ENCODE data around the gene MTUS2.

MTUS2 gene

DNA sequence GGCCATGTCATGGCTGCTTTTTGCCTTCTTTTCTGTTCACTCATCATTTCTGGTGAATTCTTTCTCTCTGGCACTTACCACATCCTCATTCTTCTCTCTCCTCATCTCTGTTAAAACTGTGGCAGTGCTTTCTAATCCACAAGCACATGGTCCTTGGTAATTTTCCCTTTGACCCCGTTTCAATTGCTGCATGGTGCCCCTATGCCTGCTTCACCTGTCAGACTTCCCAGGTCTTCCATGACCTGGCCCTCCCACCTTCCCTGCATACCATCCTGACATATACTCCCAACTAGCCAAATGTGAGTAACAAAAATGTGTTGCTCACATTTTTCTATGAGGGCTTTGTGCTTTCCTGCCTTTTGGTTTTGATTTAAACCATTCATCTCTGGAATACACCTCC lies 286.5 kb downstream of the MTUS2 start:
- Mint-ChIP-seq H3K36me3 (ENCODE audit: low read depth) (no peaks in the 10 kb centered on the region), H3K9me3 (no peaks in the 10 kb centered on the region), H3K27ac (no peak overlapping the region), H3K4me1 (ENCODE audit: low read depth) (no peaks in the 10 kb centered on the region), H3K4me3 (no peak overlapping the region), H3K27me3 (ENCODE audit: low read depth) (no peaks in the 10 kb centered on the region)

DNA sequence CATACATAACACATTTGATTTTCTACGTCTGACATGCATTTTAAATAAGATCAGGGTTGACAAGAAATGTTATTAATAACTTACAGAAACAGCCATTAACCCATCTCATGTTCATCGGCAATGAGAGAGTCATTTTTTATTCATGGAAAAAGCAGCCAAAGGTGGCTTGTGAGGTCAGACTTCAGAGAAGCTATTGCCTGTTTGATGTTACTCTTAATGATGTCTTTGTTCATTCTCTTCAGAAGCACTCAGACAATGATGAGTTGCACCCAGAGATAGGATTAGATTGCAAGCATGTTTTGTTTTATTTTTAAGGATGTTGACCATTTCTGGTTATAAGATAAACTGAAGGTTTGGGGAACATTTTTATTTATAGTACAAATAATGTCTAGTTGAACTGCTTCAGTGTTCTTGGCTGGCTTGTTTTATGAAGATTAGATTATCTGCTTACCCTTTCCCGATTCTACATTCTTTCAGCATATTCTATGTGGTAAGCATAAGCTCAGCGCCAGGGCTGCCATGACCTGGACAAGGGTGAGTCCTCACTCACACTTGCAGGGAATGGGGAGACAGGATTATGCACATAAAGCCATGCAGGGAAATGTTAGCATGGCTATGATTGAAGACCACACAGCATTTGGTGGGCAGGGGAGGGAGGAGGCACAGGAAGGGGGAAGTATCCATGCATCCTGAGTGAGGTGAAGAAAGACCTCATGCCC lies 288.1 kb downstream of the MTUS2 start:
- Mint-ChIP-seq H3K36me3 (ENCODE audit: low read depth) (no peaks in the 10 kb centered on the region), H3K27ac (no peak overlapping the region), H3K9me3 (no peaks in the 10 kb centered on the region), H3K4me3 (no peak overlapping the region), H3K27me3 (ENCODE audit: low read depth) (no peaks in the 10 kb centered on the region), H3K4me1 (ENCODE audit: low read depth) (no peaks in the 10 kb centered on the region)

DNA sequence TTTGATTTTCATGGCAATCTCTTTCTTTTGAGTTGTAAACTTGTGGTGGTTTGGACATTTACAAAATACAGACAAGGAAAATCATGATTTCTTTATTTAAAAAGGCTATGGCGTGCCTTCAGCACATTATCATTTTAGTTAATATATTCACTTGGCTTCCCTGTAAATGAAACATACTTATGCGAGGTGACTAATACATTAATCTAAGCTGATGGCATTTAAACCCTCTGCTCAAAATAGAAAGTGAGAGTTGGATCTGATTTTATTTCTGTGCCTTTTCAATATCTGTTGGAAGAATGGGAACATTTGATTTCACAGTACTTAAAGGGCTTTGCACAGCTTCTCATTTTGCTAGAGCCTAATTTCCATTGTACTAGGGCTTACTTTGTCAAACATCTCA lies 289.8 kb downstream of the MTUS2 start:
- no peak overlapping the region for H3K27ac Mint-ChIP-seq
- no peaks in the 10 kb centered on the region for H3K36me3 Mint-ChIP-seq (ENCODE audit: low read depth)
- no peaks in the 10 kb centered on the region for H3K9me3 Mint-ChIP-seq
- H3K4me1 Mint-ChIP-seq (ENCODE audit: low read depth), result no peaks in the 10 kb centered on the region
- no peak overlapping the region for H3K4me3 Mint-ChIP-seq
- H3K27me3 Mint-ChIP-seq (ENCODE audit: low read depth), result no peaks in the 10 kb centered on the region

- no peak overlapping the region for H3K4me3 Mint-ChIP-seq
- no peaks in the 10 kb centered on the region for H3K9me3 Mint-ChIP-seq
- no peak overlapping the region for H3K27ac Mint-ChIP-seq
- no peaks in the 10 kb centered on the region for H3K4me1 Mint-ChIP-seq (ENCODE audit: low read depth)
- no peaks in the 10 kb centered on the region for H3K27me3 Mint-ChIP-seq (ENCODE audit: low read depth)
- no peaks in the 10 kb centered on the region for H3K36me3 Mint-ChIP-seq (ENCODE audit: low read depth)
Observed at GRCh38 chr13:29111446-29111845, 291.3 kb downstream of the MTUS2 start.

GRCh38 chr13:29115842-29116241 lies 295.7 kb downstream of the MTUS2 start:
- Mint-ChIP-seq H3K27ac (no peak overlapping the region), H3K4me1 (ENCODE audit: low read depth) (no peaks in the 10 kb centered on the region), H3K4me3 (no peak overlapping the region), H3K27me3 (ENCODE audit: low read depth) (no peaks in the 10 kb centered on the region), H3K9me3 (no peaks in the 10 kb centered on the region), H3K36me3 (ENCODE audit: low read depth) (no peaks in the 10 kb centered on the region)

DNA sequence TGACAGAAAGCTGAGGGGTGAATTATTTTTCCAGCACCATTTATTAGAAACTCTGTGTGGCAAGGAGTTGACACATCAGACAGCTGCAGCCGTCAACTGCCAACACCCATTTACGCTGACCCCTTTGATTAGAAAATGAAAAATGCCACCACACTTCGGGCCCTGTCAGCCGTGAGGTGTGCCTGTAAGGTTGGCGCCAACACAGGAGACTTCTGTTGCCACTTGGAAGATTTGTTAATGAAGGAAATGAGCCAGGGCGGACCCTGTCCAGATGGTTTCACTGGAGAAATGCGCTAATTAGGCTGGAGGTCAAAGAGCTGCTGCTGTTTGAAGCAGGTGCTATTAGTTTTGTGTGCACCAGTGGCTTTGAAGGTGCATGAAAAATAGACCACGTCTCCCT lies 297.5 kb downstream of the MTUS2 start:
- no peak overlapping the region for H3K4me3 Mint-ChIP-seq
- no peak overlapping the region for H3K27ac Mint-ChIP-seq
- H3K4me1 Mint-ChIP-seq (ENCODE audit: low read depth), result no peaks in the 10 kb centered on the region
- no peaks in the 10 kb centered on the region for H3K9me3 Mint-ChIP-seq
- no peaks in the 10 kb centered on the region for H3K27me3 Mint-ChIP-seq (ENCODE audit: low read depth)
- H3K36me3 Mint-ChIP-seq (ENCODE audit: low read depth), result no peaks in the 10 kb centered on the region

DNA sequence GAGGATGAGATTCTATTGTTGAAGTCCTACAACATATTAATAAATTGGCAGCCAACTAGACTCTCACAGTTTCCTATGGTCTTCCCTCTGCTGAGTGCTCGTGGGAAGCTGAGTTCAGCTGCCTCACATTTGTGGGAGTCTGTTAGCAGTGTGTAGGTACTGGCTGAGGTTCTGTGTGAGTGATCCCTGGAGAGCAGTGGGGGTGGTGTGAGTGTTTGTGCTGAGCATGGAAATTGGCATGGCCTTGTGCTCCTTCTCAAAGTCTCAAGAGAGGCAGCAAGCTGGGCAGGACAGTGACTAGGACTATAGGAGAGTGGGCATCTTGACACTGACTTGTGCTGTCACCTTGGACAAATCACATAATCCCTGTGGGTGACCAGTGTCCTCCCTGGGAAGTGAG lies 298.3 kb downstream of the MTUS2 start:
- Mint-ChIP-seq H3K27me3 (ENCODE audit: low read depth) (no peaks in the 10 kb centered on the region), H3K4me3 (no peak overlapping the region), H3K27ac (no peak overlapping the region), H3K4me1 (ENCODE audit: low read depth) (no peaks in the 10 kb centered on the region), H3K9me3 (no peaks in the 10 kb centered on the region), H3K36me3 (ENCODE audit: low read depth) (no peaks in the 10 kb centered on the region)

DNA sequence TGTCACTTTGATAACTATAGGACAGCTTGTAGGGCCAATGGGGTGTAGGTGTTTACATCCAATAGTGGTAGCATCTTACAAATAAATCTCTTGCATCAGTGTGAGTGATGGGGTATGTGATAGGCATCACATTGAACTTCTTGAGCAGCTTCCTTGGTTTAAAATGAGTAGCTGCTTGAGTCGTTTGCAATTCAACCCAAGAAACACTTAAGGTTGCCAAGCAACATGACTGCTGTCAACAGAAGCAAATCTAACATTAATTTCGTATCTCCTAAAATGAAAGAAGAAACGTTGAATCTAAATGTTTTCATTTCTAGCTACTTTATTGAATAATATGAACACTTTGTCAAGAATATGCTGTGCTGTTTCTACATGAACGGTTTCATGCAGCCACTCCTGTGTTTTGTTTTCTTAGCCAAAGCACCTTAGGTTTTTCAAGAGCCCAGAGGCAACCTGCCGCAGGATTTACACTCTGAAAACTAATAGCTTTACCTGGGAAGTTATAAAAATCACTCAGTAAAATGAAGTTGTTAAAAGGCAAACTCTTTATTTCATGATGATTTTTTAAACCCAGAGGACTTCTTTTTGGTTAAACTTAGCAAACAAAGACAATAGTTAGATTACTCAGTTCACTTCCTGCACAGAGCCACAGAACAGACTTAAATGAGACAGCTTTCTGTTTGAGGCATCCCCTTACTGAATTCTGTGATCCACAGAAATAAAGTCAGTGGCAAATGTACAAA lies 305.2 kb downstream of the MTUS2 start:
- Mint-ChIP-seq H3K4me3 (no peak overlapping the region), H3K27ac (peak overlapping the region; percentile 58), H3K36me3 (ENCODE audit: low read depth) (no peaks in the 10 kb centered on the region), H3K4me1 (ENCODE audit: low read depth) (no peaks in the 10 kb centered on the region), H3K9me3 (peaks cover 3% of the 10 kb centered on the region), H3K27me3 (ENCODE audit: low read depth) (no peaks in the 10 kb centered on the region)

DNA sequence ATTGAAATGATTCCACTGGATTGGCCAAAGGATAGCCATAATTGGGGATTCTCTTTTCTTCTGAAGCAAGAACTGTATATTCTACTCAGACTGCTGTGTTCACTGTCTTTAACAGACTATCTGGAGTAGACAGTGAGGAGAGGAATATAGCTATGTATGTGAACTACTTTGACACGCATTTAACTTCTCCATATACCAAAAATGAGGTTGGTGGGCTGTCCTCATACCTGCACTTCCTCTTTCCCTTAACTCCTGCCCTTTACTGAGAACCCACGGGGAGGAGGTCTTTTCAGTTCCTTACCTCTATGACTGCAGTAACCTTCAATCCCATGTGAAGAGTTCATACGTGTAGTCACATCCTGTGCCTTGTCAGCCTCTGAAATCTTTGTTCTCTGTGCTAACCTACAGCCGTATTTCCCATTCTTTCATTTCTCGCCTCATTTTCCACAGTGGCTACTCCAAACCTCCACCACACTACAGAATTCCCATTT lies 305.8 kb downstream of the MTUS2 start:
- Mint-ChIP-seq H3K4me3 (no peak overlapping the region), H3K27me3 (ENCODE audit: low read depth) (no peaks in the 10 kb centered on the region), H3K27ac (peak overlapping the region; percentile 78), H3K9me3 (peaks cover 3% of the 10 kb centered on the region), H3K4me1 (ENCODE audit: low read depth) (no peaks in the 10 kb centered on the region), H3K36me3 (ENCODE audit: low read depth) (no peaks in the 10 kb centered on the region)

- H3K27ac Mint-ChIP-seq, result no peak overlapping the region
- no peaks in the 10 kb centered on the region for H3K27me3 Mint-ChIP-seq (ENCODE audit: low read depth)
- no peak overlapping the region for H3K4me3 Mint-ChIP-seq
- no peaks in the 10 kb centered on the region for H3K4me1 Mint-ChIP-seq (ENCODE audit: low read depth)
- peaks cover 3% of the 10 kb centered on the region for H3K9me3 Mint-ChIP-seq
- H3K36me3 Mint-ChIP-seq (ENCODE audit: low read depth), result no peaks in the 10 kb centered on the region
Observed at GRCh38 chr13:29129616-29130015, 309.5 kb downstream of the MTUS2 start.

- Mint-ChIP-seq H3K27me3 (ENCODE audit: low read depth) (no peaks in the 10 kb centered on the region), H3K27ac (no peak overlapping the region), H3K36me3 (ENCODE audit: low read depth) (no peaks in the 10 kb centered on the region), H3K9me3 (peaks cover 8% of the 10 kb centered on the region), H3K4me3 (no peak overlapping the region), H3K4me1 (ENCODE audit: low read depth) (no peaks in the 10 kb centered on the region)
Observed at GRCh38 chr13:29131159-29131558, 311.0 kb downstream of the MTUS2 start.

- no peak overlapping the region for H3K4me3 Mint-ChIP-seq
- no peak overlapping the region for H3K27ac Mint-ChIP-seq
- no peaks in the 10 kb centered on the region for H3K36me3 Mint-ChIP-seq (ENCODE audit: low read depth)
- no peaks in the 10 kb centered on the region for H3K4me1 Mint-ChIP-seq (ENCODE audit: low read depth)
- H3K27me3 Mint-ChIP-seq (ENCODE audit: low read depth), result no peaks in the 10 kb centered on the region
- H3K9me3 Mint-ChIP-seq, result peaks cover 9% of the 10 kb centered on the region
Observed at GRCh38 chr13:29131881-29132668, 311.9 kb downstream of the MTUS2 start.

GRCh38 chr13:29136341-29136740 lies 316.2 kb downstream of the MTUS2 start:
- Mint-ChIP-seq H3K4me1 (ENCODE audit: low read depth) (no peaks in the 10 kb centered on the region), H3K36me3 (ENCODE audit: low read depth) (no peaks in the 10 kb centered on the region)

DNA sequence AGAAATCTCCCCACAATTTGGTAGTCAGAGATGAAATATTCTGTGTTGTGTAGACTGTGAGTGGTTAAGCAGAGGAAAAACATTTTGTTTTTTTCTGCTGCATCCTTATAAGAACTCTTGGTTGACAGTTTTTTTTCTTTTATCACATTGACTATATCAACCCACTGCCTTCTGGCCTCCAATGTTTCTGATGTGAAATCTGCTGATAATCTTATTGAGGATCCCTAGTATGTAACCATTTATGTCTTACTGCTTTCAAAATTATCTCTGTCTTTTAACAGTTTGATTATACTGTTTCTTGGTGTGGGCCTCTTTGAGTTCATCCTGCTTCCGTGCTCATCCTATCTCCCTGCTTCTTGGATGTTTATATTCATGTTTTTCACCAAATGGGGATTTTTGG lies 316.9 kb downstream of the MTUS2 start:
- Mint-ChIP-seq H3K4me1 (ENCODE audit: low read depth) (no peaks in the 10 kb centered on the region), H3K4me3 (no peak overlapping the region), H3K36me3 (ENCODE audit: low read depth) (no peaks in the 10 kb centered on the region), H3K9me3 (peaks cover 15% of the 10 kb centered on the region), H3K27me3 (ENCODE audit: low read depth) (no peaks in the 10 kb centered on the region), H3K27ac (no peak overlapping the region)

More at GRCh38 chr13:29136341-29136740, 316.2 kb downstream of the MTUS2 start:
- H3K27ac Mint-ChIP-seq, result no peak overlapping the region
- no peaks in the 10 kb centered on the region for H3K27me3 Mint-ChIP-seq (ENCODE audit: low read depth)
- H3K4me3 Mint-ChIP-seq, result no peak overlapping the region
- H3K9me3 Mint-ChIP-seq, result peaks cover 15% of the 10 kb centered on the region

Measured in T-helper 1 cell treated with Interleukin-12 subunit alpha and Interleukin-12 subunit beta and Interleukin-4 antibody, amounts not matched to agents 30 μg/mL and 1 μg/mL, for 36 hours (primary cell).